PC-9 (cell line): ENCODE data around the gene UBE2G2.

Experiments used
- EZH2 ChIP-seq: fragments of 200-600 bp; sonication (generic); IDR thresholded peaks from 2 replicates; pipeline ENCODE4 v1.8.0; 2017; ENCODE audit warnings: antibody characterized with exemption, low read depth
- TF ChIP-seq, protein P1 (sequence below): fragments of 200-600 bp; sonication (generic); conservative IDR thresholded peaks from 2 replicates; pipeline ENCODE4 v1.6.1; 2017; ENCODE audit warnings: mixed run types, antibody characterized with exemption, mild to moderate bottlenecking, moderate library complexity

DNA sequence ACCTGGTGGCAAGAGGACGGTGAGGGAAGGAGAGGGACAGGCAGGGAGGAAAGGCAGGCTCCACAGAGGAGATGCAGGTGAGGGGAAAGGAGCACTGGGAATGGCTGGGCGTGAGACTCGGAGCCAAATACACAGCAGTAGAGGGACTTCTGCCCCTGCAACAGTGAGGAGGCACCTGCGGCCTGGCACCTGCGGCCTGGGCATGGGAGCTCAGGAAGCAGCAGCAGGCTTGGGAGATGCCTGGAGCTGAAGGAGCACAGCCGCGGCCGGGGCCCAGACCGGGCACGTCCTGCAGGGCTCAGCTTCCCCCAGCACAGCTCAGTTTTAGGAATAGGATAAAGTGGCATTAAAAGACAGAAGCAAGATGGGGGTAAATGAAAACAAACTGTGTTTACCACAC is 69.4 kb downstream of the UBE2G2 start:
- TF ChIP-seq, protein P1, sequence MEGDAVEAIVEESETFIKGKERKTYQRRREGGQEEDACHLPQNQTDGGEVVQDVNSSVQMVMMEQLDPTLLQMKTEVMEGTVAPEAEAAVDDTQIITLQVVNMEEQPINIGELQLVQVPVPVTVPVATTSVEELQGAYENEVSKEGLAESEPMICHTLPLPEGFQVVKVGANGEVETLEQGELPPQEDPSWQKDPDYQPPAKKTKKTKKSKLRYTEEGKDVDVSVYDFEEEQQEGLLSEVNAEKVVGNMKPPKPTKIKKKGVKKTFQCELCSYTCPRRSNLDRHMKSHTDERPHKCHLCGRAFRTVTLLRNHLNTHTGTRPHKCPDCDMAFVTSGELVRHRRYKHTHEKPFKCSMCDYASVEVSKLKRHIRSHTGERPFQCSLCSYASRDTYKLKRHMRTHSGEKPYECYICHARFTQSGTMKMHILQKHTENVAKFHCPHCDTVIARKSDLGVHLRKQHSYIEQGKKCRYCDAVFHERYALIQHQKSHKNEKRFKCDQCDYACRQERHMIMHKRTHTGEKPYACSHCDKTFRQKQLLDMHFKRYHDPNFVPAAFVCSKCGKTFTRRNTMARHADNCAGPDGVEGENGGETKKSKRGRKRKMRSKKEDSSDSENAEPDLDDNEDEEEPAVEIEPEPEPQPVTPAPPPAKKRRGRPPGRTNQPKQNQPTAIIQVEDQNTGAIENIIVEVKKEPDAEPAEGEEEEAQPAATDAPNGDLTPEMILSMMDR, result no peak
- TF ChIP-seq EZH2, result no peak
